Liver (tissue), 9 donors: Measurements from ENCODE around the gene E2F2. TPM values are rescaled to one million over a fixed set of nuclear protein-coding genes. Genes with fewer than 3 reads are reported as not detected.
A peak's percentile ranks its signal among the peaks of the same experiment; 100 is the strongest.

Experiments
- DNase-seq: peaks from one replicate; pipeline ENCODE4 v3.0.0-alpha.2; 2017; ENCODE audit warnings: low spot score
- H3K27ac ChIP-seq, 2 donors: one replicate each; pipeline ENCODE4 v1.7.0; 2013; ENCODE audit warnings: inconsistent platforms in 2 of 2, low read length in 2 of 2, control low read depth in 1 of 2, low read depth in 1 of 2, mild to moderate bottlenecking in 1 of 2
- H3K27me3 ChIP-seq, 4 donors: one replicate each; pipeline versions ENCODE4 v1.6.1 to v1.7.0; 2013; ENCODE audit warnings: low read length in 3 of 4, inconsistent platforms in 1 of 4, mild to moderate bottlenecking in 1 of 4, moderate library complexity in 1 of 4; ENCODE audit not compliant: control insufficient read depth in 4 of 4, insufficient read depth in 4 of 4
- H3K36me3 ChIP-seq, 4 donors: one replicate each; pipeline versions ENCODE4 v1.6.1 to v1.7.0; 2013; ENCODE audit warnings: low read length in 3 of 4, mild to moderate bottlenecking in 3 of 4, low read depth in 1 of 4, moderate library complexity in 1 of 4; ENCODE audit not compliant: control insufficient read depth in 4 of 4, insufficient read depth in 3 of 4
- H3K4me1 ChIP-seq, 4 donors: one replicate each; pipeline versions ENCODE4 v1.6.1 to v1.7.0; 2013; ENCODE audit warnings: low read length in 3 of 4, mild to moderate bottlenecking in 3 of 4, moderate library complexity in 1 of 4; ENCODE audit not compliant: control insufficient read depth in 4 of 4, insufficient read depth in 4 of 4
- H3K4me3 ChIP-seq, 3 donors: one replicate each; pipeline versions ENCODE4 v1.6.1 to v1.7.0; 2013; ENCODE audit warnings: low read length in 3 of 3, control low read depth in 1 of 3, low read depth in 1 of 3, mild to moderate bottlenecking in 1 of 3
- H3K9ac ChIP-seq, 2 donors: one replicate each; pipeline ENCODE4 v1.7.0; 2013; ENCODE audit warnings: low read length in 2 of 2, mild to moderate bottlenecking in 2 of 2, moderate library complexity in 2 of 2, control low read depth in 1 of 2, low read depth in 1 of 2
- H3K9me3 ChIP-seq, 4 donors: one replicate each; pipeline versions ENCODE4 v1.6.1 to v1.7.0; 2013; ENCODE audit warnings: low read length in 3 of 4; ENCODE audit not compliant: control insufficient read depth in 4 of 4
- ATF3 ChIP-seq: IDR thresholded peaks from 2 replicates; pipeline ENCODE4 v1.6.1; 2016; ENCODE audit warnings: antibody characterized with exemption
- CTCF ChIP-seq: fragments of 150-350 bp; IDR thresholded peaks from 2 replicates; pipeline ENCODE4 v1.5.1; 2017; ENCODE audit warnings: improper control_type of control experiment, low read depth, low read length; ENCODE audit not compliant: missing input control
- EGR1 ChIP-seq, 2 donors: IDR thresholded peaks; 2 replicates each; pipeline ENCODE4 v1.6.1; 2016 to 2018; ENCODE audit warnings: antibody characterized with exemption in 2 of 2, low read depth in 2 of 2
- FOXA1 ChIP-seq: IDR thresholded peaks from 2 replicates; pipeline ENCODE4 v1.6.1; 2016; ENCODE audit warnings: antibody characterized with exemption
- GABPA ChIP-seq, 2 donors: IDR thresholded peaks in 1 of 2; conservative IDR thresholded peaks in 1 of 2; 2 replicates each; pipeline ENCODE4 v1.6.1; 2016; ENCODE audit warnings: antibody characterized with exemption in 2 of 2, mild to moderate bottlenecking in 1 of 2, moderate library complexity in 1 of 2
- HNF4A ChIP-seq, 2 donors: conservative IDR thresholded peaks; 2 replicates each; pipeline ENCODE4 v1.6.1; 2016; ENCODE audit warnings: antibody characterized with exemption in 2 of 2, mild to moderate bottlenecking in 2 of 2
- HNF4G ChIP-seq: IDR thresholded peaks from 2 replicates; pipeline ENCODE4 v1.6.1; 2016; ENCODE audit warnings: antibody characterized with exemption
- JUND ChIP-seq, 2 donors: IDR thresholded peaks; 2 replicates each; pipeline ENCODE4 v1.6.1; 2016; ENCODE audit warnings: antibody characterized with exemption in 2 of 2
- MAX ChIP-seq: IDR thresholded peaks from 2 replicates; pipeline ENCODE4 v1.6.1; 2016; ENCODE audit warnings: antibody characterized with exemption
- RAD21 ChIP-seq, 2 donors: IDR thresholded peaks; 2 replicates each; pipeline ENCODE4 v1.6.1; 2016; ENCODE audit warnings: antibody characterized with exemption in 2 of 2, mild to moderate bottlenecking in 2 of 2
- REST ChIP-seq: IDR thresholded peaks from 2 replicates; pipeline ENCODE4 v1.6.1; 2016; ENCODE audit warnings: antibody characterized with exemption, mild to moderate bottlenecking
- RXRA ChIP-seq, 2 donors: IDR thresholded peaks; 2 replicates each; pipeline ENCODE4 v1.6.1; 2017 to 2018; ENCODE audit warnings: antibody characterized with exemption in 2 of 2, mild to moderate bottlenecking in 1 of 2
- TAF1 ChIP-seq: conservative IDR thresholded peaks from 2 replicates; pipeline ENCODE4 v1.6.1; 2016; ENCODE audit warnings: antibody characterized with exemption, mild to moderate bottlenecking
- YY1 ChIP-seq: IDR thresholded peaks from 2 replicates; pipeline ENCODE4 v1.6.1; 2016; ENCODE audit warnings: antibody characterized with exemption, mild to moderate bottlenecking
- ZBTB33 ChIP-seq: IDR thresholded peaks from 2 replicates; pipeline ENCODE4 v1.6.1; 2016; ENCODE audit warnings: antibody characterized with exemption
- WGBS: extraction: QIAGEN DNeasy Blood & Tissue Kit; methylation state at CpG from one replicate; pipeline ENCODE4 v1.1.7; 2013; 5-methylcytosine and 5-hydroxymethylcytosine counted together
- polyA plus RNA-seq, 2 donors: library from polyadenylated mRNA; stranded (reverse) in 1 of 2; unstranded in 1 of 2; fragments of 200-250 nt in 1 of 2; fragments of >200 nt in 1 of 2; fragmentation: Nextera tagmentation in 1 of 2; extraction: Ambion mirVana in 1 of 2; gene quantifications; one replicate each; pipeline versions ENCODE4 v1.2.1 to v1.2.3, GENCODE V29; 2013 to 2015
- total RNA-seq, 2 donors: library from RNA; depleted of rRNA; stranded (reverse); fragments of >200 nt; gene quantifications; one replicate each; pipeline ENCODE4 v1.2.3, GENCODE V29; 2014
- donor health status: healthy.
- donor health status: healthy.
- donor health status: healthy.
- donor health status: healthy.
- donor health status: healthy.

Gene E2F2
- total and polyA plus RNA-seq, 4 donors = 0.08 to 79.9 (median 0.44) TPM

- DNase-seq = no peak
- 2% methylated on average over 14 of the region's 14 CpGs for WGBS
- H3K36me3 ChIP-seq = no peaks in the 10 kb centered on the region
- no peak for TF ChIP-seq RAD21 (IDR thresholded peaks at IDR 0.05)
- TF ChIP-seq ATF3 = no peak
- TF ChIP-seq YY1 = no peak
- TF ChIP-seq GABPA (IDR thresholded peaks at IDR 0.05 in 1 of 2, conservative IDR thresholded peaks at IDR 0.05 in 1 of 2) = no peak
- no peak for TF ChIP-seq HNF4G
- no peak for TF ChIP-seq RXRA (IDR thresholded peaks at IDR 0.05)
- no peak for TF ChIP-seq ZBTB33
- TF ChIP-seq FOXA1 = no peak
- TF ChIP-seq EGR1 (IDR thresholded peaks at IDR 0.05; ENCODE audit: low read depth in 2 of 2) = no peak
- TF ChIP-seq MAX = no peak
- no peak for TF ChIP-seq REST
- H3K27me3 ChIP-seq = no peaks in the 10 kb centered on the region
- peaks cover 2 to 38% (median 21%) of the 10 kb centered on the region in 4 donors for H3K4me1 ChIP-seq
- peak overlapping the region; percentile 40 to 83 for H3K9ac ChIP-seq
- peak overlapping the region; percentile 67 to 85 (median 73) for H3K4me3 ChIP-seq
- peak overlapping the region; percentile 81 to 87 for H3K27ac ChIP-seq
- H3K9me3 ChIP-seq = no peaks in the 10 kb centered on the region
Measured at GRCh38 chr1:23558872-23559135, 27.8 kb upstream of the E2F2 start.

GRCh38 chr1:23558140-23558871 is 27.3 kb upstream of the E2F2 start:
- Histone ChIP-seq H3K36me3 (no peaks in the 10 kb centered on the region), H3K4me3 (peak overlapping the region; percentile 67 to 85 (median 73)), H3K27ac (peak overlapping the region; percentile 81 to 87), H3K9me3 (no peaks in the 10 kb centered on the region), H3K4me1 (peaks cover 2 to 38% (median 21%) of the 10 kb centered on the region in 4 donors), H3K27me3 (no peaks in the 10 kb centered on the region), H3K9ac (peak overlapping the region; percentile 40 to 83)
- WGBS = 10% methylated on average over 34 of the region's 34 CpGs
- no peak for DNase-seq
- no peak for TF ChIP-seq CTCF
- no peak for TF ChIP-seq JUND (IDR thresholded peaks at IDR 0.05)
- TF ChIP-seq HNF4A (conservative IDR thresholded peaks at IDR 0.05) = no peak
- no peak for TF ChIP-seq EGR1 (IDR thresholded peaks at IDR 0.05; ENCODE audit: low read depth in 2 of 2)
- TF ChIP-seq REST = no peak
- TF ChIP-seq RAD21 (IDR thresholded peaks at IDR 0.05) = no peak
- no peak for TF ChIP-seq TAF1
